Measurements from ENCODE around the gene ARID3A.

DNA sequence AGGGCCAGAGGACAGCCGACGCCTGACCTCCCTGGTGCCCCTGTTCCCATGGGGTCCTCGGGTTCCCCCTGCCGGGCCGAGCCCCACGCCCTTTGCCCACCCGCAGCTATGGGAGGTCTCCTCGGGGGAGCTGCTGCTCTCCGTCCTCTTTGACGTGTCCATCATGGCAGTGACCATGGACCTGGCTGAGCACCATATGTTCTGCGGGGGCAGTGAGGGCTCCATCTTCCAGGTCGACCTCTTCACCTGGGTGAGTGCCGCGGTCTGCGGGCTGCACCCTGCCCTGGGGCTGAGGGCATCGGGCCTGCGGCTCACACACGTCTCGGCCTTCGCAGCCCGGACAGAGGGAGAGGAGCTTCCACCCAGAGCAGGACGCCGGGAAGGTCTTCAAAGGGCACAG is 64.9 kb downstream of the ARID3A start:
- TF ChIP-seq EZH2 (IDR thresholded peaks at IDR 0.05; ENCODE audit: insufficient read depth, poor library complexity, severe bottlenecking) (no peak), EZH2phosphoT487 (IDR thresholded peaks at IDR 0.05; ENCODE audit: insufficient read depth, low read depth) (no peak)
